Panc1 (cell line): ENCODE data around the gene ATAD5. TPM values are rescaled to one million over a fixed set of nuclear protein-coding genes. Genes with fewer than 3 reads are reported as not detected.

Experiments used
- ATAC-seq: fragments of 200-7000 bp; cut with Tn5 transposase; 2 replicates; pipeline ENCODE4 v1.9.1; 2020; ENCODE audit warnings: mild to moderate bottlenecking, moderate library complexity
- BruUV-seq: library from RNA; stranded (reverse); fragments of 400-500 nt; replicated peaks from 2 replicates; lab custom pipeline; 2021; lab: Mats Ljungman, UMichigan
- CTCF ChIA-PET: fragments of 300-600 bp; sonication (Branson Sonifier 250); formaldehyde crosslinking; loops from one replicate; lab custom pipeline; 2022; ENCODE audit warnings: antibody characterized with exemption; lab: Charles Lee
- POLR2A ChIA-PET: fragments of 300-600 bp; sonication (Branson Sonifier 250); formaldehyde crosslinking; loops from one replicate; lab custom pipeline; 2022; ENCODE audit warnings: antibody characterized with exemption; lab: Charles Lee
- DNase-seq: peaks from one replicate; pipeline ENCODE4 v3.0.0-alpha.2; 2010; ENCODE audit warnings: low read depth, low spot score
- H3K27ac ChIP-seq: 2 replicates; pipeline ENCODE4 v1.5.1; 2011; ENCODE audit warnings: mild to moderate bottlenecking, low read length, inconsistent platforms
- H3K27me3 ChIP-seq: fragments of 200-500 bp; sonication (Bioruptor generic); 2 replicates; pipeline ENCODE4 v1.6.0; 2014; ENCODE audit warnings: low read length, inconsistent platforms; ENCODE audit not compliant: control insufficient read depth, insufficient read depth
- H3K36me3 ChIP-seq: fragments of 200-500 bp; sonication (Bioruptor generic); 2 replicates; pipeline ENCODE4 v1.5.1; 2014; ENCODE audit warnings: inconsistent platforms, mild to moderate bottlenecking, low read length, moderate library complexity; ENCODE audit not compliant: control insufficient read depth, insufficient read depth
- H3K4me1 ChIP-seq: 2 replicates; pipeline ENCODE4 v1.5.1; 2011; ENCODE audit warnings: inconsistent platforms, mild to moderate bottlenecking, low read length, moderate library complexity; ENCODE audit not compliant: control insufficient read depth, insufficient read depth
- H3K4me3 ChIP-seq, 2 experiments: 2 replicates each; pipeline ENCODE4 v1.5.1; 2011 to 2012; ENCODE audit warnings: low read depth in 2 of 2, low read length in 2 of 2, mild to moderate bottlenecking in 2 of 2, inconsistent platforms in 1 of 2, moderate library complexity in 1 of 2
- H3K9me3 ChIP-seq: fragments of 200-500 bp; sonication (Bioruptor generic); 2 replicates; pipeline ENCODE4 v1.5.1; 2014; ENCODE audit warnings: low read depth, mild to moderate bottlenecking, inconsistent platforms, low read length, moderate library complexity; ENCODE audit not compliant: control insufficient read depth, insufficient read depth
- POLR2AphosphoS5 ChIP-seq: IDR thresholded peaks from 2 replicates; pipeline ENCODE4 v1.6.1; 2012; ENCODE audit warnings: mild to moderate bottlenecking, low read depth, low read length, moderate library complexity
- SIN3A ChIP-seq: IDR thresholded peaks from 2 replicates; pipeline ENCODE4 v1.6.1; 2012; ENCODE audit warnings: low read depth, mild to moderate bottlenecking, low read length, moderate library complexity, borderline replicate concordance; ENCODE audit not compliant: insufficient read depth
- TCF7L2 ChIP-seq: IDR thresholded peaks from 2 replicates; pipeline ENCODE4 v1.6.1; 2011; ENCODE audit warnings: mild to moderate bottlenecking, low read depth, low read length, inconsistent platforms
- in situ Hi-C: cut with HindIII; loops from 2 replicates; pipeline ENCODE4 v1.10.0; 2016; ENCODE audit warnings: low sequenced_read_pairs, low pct_unique_long_range_greater_than_20kb
- intact Hi-C: fragments of 100-400 bp; cut with micrococcal nuclease; formaldehyde crosslinking; loops from one replicate; pipeline ENCODE4 v1.10.0; 2022; ENCODE audit not compliant: unreplicated experiment
- total RNA-seq: library from RNA; stranded (reverse); gene quantifications from one replicate; pipeline ENCODE4 v1.2.1, GENCODE V29; 2021; ENCODE audit not compliant: unreplicated experiment
- TF ChIP-seq, protein P1 (sequence below): fragments of 450-650 bp; IDR thresholded peaks from 2 replicates; pipeline ENCODE4 v1.5.1; 2017; ENCODE audit warnings: mild to moderate bottlenecking
- TF ChIP-seq, protein P2 (sequence below), 2 experiments: IDR thresholded peaks; 2 replicates each; pipeline ENCODE4 v1.6.1; 2011 to 2012; ENCODE audit warnings: low read depth in 2 of 2, control low read depth in 1 of 2, low read length in 1 of 2, mild to moderate bottlenecking in 1 of 2, moderate library complexity in 1 of 2; ENCODE audit not compliant: insufficient read depth in 1 of 2

The ATAD5 gene
- total RNA-seq, 1 experiment from 2014 or later, result 11.5 TPM

DNA sequence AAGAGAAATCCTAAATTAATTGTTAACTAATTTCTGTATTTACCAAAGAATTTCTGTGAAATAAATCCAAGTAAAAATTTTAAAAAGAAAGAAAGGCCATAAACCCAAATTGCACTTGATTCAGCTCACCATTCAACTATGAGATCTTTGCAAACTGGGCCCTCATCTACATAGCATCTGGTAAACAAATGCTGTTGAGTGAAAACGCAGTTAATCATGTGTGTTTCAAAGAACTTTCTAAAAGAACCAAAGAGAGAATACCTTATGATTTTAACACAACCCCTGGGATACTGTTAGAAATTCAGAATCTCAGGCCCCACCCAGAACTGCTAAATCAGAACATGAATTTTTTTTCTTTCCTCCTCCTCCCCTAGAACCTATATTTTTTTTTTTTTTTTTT is 23.9 kb upstream of the ATAD5 start:
- Histone ChIP-seq H3K27me3 (no peaks in the 10 kb centered on the region), H3K4me1 (no peaks in the 10 kb centered on the region), H3K27ac (no peak overlapping the region), H3K9me3 (no peaks in the 10 kb centered on the region), H3K36me3 (peaks cover 3% of the 10 kb centered on the region; the same call in 1 of the 2 replicates), H3K4me3 (no peak overlapping the region)
- DNase-seq (no peak), ATAC-seq (no peak)
- ChIA-PET POLR2A (interaction anchor here (0.7 kb wide), 1 partner anchor 9 kb away, joined by 12 read pairs; no protein-coding TSS in a partner anchor), CTCF (no interaction called here)
- TF ChIP-seq POLR2AphosphoS5, result no peak
- in situ Hi-C loops (no loop called here), intact Hi-C loops (loop anchor here (10.0 kb wide), 1 partner anchor 63 kb away; no protein-coding TSS in a partner anchor)
- BruUV-seq, result no TSS peak

DNA sequence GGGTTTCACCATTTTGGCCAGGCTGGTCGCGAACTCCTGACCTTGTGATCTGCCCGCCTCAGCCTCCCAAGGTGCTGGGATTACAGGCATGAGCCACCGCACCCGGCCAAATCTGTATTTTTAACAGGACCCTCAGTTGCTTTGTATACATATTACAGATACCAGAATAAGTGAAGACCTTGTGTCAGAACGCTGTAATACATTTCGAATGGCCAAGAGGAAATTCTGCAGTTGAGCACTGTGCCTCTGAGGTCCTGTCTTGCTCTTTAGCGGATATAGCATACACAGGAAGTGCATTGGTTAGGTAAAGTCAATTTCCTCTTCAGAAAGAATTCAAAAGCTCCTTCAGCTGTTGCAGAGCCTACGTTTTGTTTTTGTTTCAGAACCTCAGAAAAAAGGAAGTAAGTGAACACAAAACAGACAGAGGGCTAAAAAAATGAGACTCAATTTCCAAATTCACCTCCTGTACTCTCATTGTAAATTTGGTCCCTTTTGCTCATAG is 22.9 kb upstream of the ATAD5 start:
- no peaks in the 10 kb centered on the region for H3K27me3 ChIP-seq
- intact Hi-C loops (loop anchor here (10.0 kb wide), 1 partner anchor 64 kb away; no protein-coding TSS in a partner anchor), in situ Hi-C loops (no loop called here)
- ChIA-PET POLR2A (interaction anchor here (0.7 kb wide), 1 partner anchor 8 kb away, joined by 12 read pairs; no protein-coding TSS in a partner anchor), CTCF (no interaction called here)
- TF ChIP-seq, protein P1, sequence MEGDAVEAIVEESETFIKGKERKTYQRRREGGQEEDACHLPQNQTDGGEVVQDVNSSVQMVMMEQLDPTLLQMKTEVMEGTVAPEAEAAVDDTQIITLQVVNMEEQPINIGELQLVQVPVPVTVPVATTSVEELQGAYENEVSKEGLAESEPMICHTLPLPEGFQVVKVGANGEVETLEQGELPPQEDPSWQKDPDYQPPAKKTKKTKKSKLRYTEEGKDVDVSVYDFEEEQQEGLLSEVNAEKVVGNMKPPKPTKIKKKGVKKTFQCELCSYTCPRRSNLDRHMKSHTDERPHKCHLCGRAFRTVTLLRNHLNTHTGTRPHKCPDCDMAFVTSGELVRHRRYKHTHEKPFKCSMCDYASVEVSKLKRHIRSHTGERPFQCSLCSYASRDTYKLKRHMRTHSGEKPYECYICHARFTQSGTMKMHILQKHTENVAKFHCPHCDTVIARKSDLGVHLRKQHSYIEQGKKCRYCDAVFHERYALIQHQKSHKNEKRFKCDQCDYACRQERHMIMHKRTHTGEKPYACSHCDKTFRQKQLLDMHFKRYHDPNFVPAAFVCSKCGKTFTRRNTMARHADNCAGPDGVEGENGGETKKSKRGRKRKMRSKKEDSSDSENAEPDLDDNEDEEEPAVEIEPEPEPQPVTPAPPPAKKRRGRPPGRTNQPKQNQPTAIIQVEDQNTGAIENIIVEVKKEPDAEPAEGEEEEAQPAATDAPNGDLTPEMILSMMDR, result no peak
- no peak for TF ChIP-seq SIN3A
- TF ChIP-seq POLR2AphosphoS5, result no peak
- TF ChIP-seq TCF7L2, result no peak
- TF ChIP-seq, protein P2, sequence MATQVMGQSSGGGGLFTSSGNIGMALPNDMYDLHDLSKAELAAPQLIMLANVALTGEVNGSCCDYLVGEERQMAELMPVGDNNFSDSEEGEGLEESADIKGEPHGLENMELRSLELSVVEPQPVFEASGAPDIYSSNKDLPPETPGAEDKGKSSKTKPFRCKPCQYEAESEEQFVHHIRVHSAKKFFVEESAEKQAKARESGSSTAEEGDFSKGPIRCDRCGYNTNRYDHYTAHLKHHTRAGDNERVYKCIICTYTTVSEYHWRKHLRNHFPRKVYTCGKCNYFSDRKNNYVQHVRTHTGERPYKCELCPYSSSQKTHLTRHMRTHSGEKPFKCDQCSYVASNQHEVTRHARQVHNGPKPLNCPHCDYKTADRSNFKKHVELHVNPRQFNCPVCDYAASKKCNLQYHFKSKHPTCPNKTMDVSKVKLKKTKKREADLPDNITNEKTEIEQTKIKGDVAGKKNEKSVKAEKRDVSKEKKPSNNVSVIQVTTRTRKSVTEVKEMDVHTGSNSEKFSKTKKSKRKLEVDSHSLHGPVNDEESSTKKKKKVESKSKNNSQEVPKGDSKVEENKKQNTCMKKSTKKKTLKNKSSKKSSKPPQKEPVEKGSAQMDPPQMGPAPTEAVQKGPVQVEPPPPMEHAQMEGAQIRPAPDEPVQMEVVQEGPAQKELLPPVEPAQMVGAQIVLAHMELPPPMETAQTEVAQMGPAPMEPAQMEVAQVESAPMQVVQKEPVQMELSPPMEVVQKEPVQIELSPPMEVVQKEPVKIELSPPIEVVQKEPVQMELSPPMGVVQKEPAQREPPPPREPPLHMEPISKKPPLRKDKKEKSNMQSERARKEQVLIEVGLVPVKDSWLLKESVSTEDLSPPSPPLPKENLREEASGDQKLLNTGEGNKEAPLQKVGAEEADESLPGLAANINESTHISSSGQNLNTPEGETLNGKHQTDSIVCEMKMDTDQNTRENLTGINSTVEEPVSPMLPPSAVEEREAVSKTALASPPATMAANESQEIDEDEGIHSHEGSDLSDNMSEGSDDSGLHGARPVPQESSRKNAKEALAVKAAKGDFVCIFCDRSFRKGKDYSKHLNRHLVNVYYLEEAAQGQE (IDR thresholded peaks at IDR 0.05; ENCODE audit: insufficient read depth in 1 of 2, low read depth in 2 of 2, low read length in 1 of 2), result no peak
- no peak for ATAC-seq
- no peaks in the 10 kb centered on the region for H3K4me1 ChIP-seq
- no peaks in the 10 kb centered on the region for H3K9me3 ChIP-seq
- no peak overlapping the region for H3K4me3 ChIP-seq
- BruUV-seq, result TSS peak; percentile 19
- DNase-seq, result no peak
- peaks cover 3% of the 10 kb centered on the region; the same call in 1 of the 2 replicates for H3K36me3 ChIP-seq
- H3K27ac ChIP-seq, result no peak overlapping the region

DNA sequence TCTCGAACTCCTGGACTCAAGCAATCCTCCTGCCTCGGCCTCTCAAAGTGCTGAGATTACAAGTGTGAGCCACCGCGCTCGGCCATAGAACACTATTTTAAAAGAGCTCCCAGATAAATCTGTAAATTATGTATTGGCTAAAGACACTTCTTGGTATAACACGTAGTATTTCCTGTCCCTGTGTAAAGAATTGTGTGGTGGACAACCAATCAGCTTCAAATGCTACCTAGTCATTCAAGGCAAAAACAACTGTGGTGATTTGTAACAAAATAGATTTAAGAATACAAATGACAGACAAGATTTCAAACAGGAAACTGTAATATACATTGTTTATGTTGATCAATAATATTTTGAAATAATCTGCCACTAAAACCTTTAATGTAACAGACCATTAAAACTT is 21.9 kb upstream of the ATAD5 start:
- Histone ChIP-seq H3K27me3 (no peaks in the 10 kb centered on the region), H3K27ac (no peak overlapping the region), H3K4me3 (no peak overlapping the region), H3K4me1 (no peaks in the 10 kb centered on the region), H3K9me3 (no peaks in the 10 kb centered on the region), H3K36me3 (no peaks in the 10 kb centered on the region)
- ATAC-seq (no peak), DNase-seq (no peak)
- ChIA-PET CTCF (no interaction called here), POLR2A (interaction anchor here (0.6 to 0.7 kb wide), 2 partner anchors 32 to 56 kb away, joined by 3 to 4 read pairs; no protein-coding TSS in a partner anchor)
- in situ Hi-C loops (no loop called here), intact Hi-C loops (loop anchor here (10.0 kb wide), 1 partner anchor 65 kb away; no protein-coding TSS in a partner anchor)
- TF ChIP-seq TCF7L2 (no peak), POLR2AphosphoS5 (no peak), SIN3A (no peak)
- TF ChIP-seq, protein P1, result no peak
- TF ChIP-seq, protein P2 (IDR thresholded peaks at IDR 0.05; ENCODE audit: insufficient read depth in 1 of 2, low read depth in 2 of 2, low read length in 1 of 2), result no peak
- no TSS peak for BruUV-seq
